Activated CD4-positive, CD25-positive, alpha-beta regulatory T cell treated with anti-CD3 and anti-CD28 coated beads, Interleukin-2, amount 50 U/mL, for 16 hours (primary cell): ENCODE data around the gene DSCAM.
"Not testable (repeated sequence)": the region's sequence is repeated elsewhere in the genome, so short reads cannot be mapped to it uniquely, and the experiment has no call there.

Experiments
- DNase-seq: peaks from one replicate; pipeline ENCODE4 v3.0.0-alpha.2; 2020; ENCODE audit warnings: low read depth, low spot score

The DSCAM gene

GRCh38 chr21:40054403-40054802, 792.6 kb downstream of the DSCAM start:
- no peak for DNase-seq

GRCh38 chr21:40053007-40053406, 794.0 kb downstream of the DSCAM start:
- no peak for DNase-seq

- no peak for DNase-seq
Measured at GRCh38 chr21:40052276-40052675, 794.7 kb downstream of the DSCAM start.

GRCh38 chr21:40051801-40052200, 795.2 kb downstream of the DSCAM start:
- no peak for DNase-seq

GRCh38 chr21:40049931-40050290, 797.0 kb downstream of the DSCAM start:
- no peak for DNase-seq

GRCh38 chr21:40049031-40049930, 797.7 kb downstream of the DSCAM start:
- DNase-seq: no peak

GRCh38 chr21:40047993-40048730, 798.8 kb downstream of the DSCAM start:
- no peak for DNase-seq

GRCh38 chr21:40047211-40047610, 799.7 kb downstream of the DSCAM start:
- no peak for DNase-seq

- no peak for DNase-seq
Measured at GRCh38 chr21:40043866-40044265, 803.1 kb downstream of the DSCAM start.

GRCh38 chr21:40043423-40043822, 803.5 kb downstream of the DSCAM start:
- DNase-seq: no peak

- DNase-seq: no peak
Measured at GRCh38 chr21:40041446-40041845, 805.5 kb downstream of the DSCAM start.

GRCh38 chr21:40033156-40033782, 813.7 kb downstream of the DSCAM start:
- not testable (repeated sequence) for DNase-seq

GRCh38 chr21:40029888-40030287, 817.1 kb downstream of the DSCAM start:
- no peak for DNase-seq

GRCh38 chr21:40028393-40028792, 818.6 kb downstream of the DSCAM start:
- not testable (repeated sequence) for DNase-seq

- no peak for DNase-seq
Measured at GRCh38 chr21:40021558-40022351, 825.2 kb downstream of the DSCAM start.

- no peak for DNase-seq
Measured at GRCh38 chr21:40020651-40021050, 826.3 kb downstream of the DSCAM start.

GRCh38 chr21:40018871-40019475, 828.0 kb downstream of the DSCAM start:
- no peak for DNase-seq

- no peak for DNase-seq
Measured at GRCh38 chr21:40016667-40017066, 830.3 kb downstream of the DSCAM start.

- no peak for DNase-seq
Measured at GRCh38 chr21:40016234-40016633, 830.7 kb downstream of the DSCAM start.

GRCh38 chr21:40015818-40016217, 831.1 kb downstream of the DSCAM start:
- DNase-seq: no peak

- no peak for DNase-seq
Measured at GRCh38 chr21:40014394-40014793, 832.6 kb downstream of the DSCAM start.
